SU-DHL-6 (cell line): ENCODE results near the gene ATP8A2.

ENCODE experiments used
- H2AFZ ChIP-seq: fragments of 200-600 bp; sonication (generic); 2 replicates; pipeline ENCODE4 v1.6.1; 2014; ENCODE audit warnings: low read depth, mild to moderate bottlenecking, moderate library complexity, mixed read lengths, antibody characterized with exemption, low read length; ENCODE audit not compliant: severe bottlenecking
- H3F3A ChIP-seq: fragments of 200-600 bp; shearing (Covaris generic); 2 replicates; pipeline ENCODE4 v1.6.0; 2016; ENCODE audit warnings: antibody characterized with exemption, mild to moderate bottlenecking; ENCODE audit not compliant: insufficient read depth
- H3K27ac ChIP-seq: fragments of 200-600 bp; sonication (generic); 2 replicates; pipeline ENCODE4 v1.5.1; 2016; ENCODE audit warnings: low read depth, mild to moderate bottlenecking, low read length, moderate library complexity, mixed read lengths
- H3K27me3 ChIP-seq: fragments of 200-600 bp; sonication (generic), shearing (Covaris generic); 2 replicates; pipeline ENCODE4 v1.6.0; 2014; ENCODE audit warnings: mild to moderate bottlenecking, low read length
- H3K36me3 ChIP-seq: fragments of 200-600 bp; sonication (generic); 2 replicates; pipeline ENCODE4 v1.6.1; 2014; ENCODE audit warnings: mild to moderate bottlenecking, low read length, mixed read lengths
- H3K4me2 ChIP-seq: fragments of 300-600, 200-600 bp; shearing (Covaris generic), sonication (generic); 2 replicates; pipeline ENCODE4 v1.6.0; 2014; ENCODE audit warnings: low read length, low read depth, mild to moderate bottlenecking; ENCODE audit not compliant: poor library complexity, severe bottlenecking
- H3K4me3 ChIP-seq: fragments of 200-600 bp; sonication (generic); 2 replicates; pipeline ENCODE4 v1.5.1; 2014; ENCODE audit warnings: antibody characterized with exemption, low read length, mild to moderate bottlenecking, mixed read lengths; ENCODE audit not compliant: insufficient read depth, poor library complexity, severe bottlenecking
- H3K79me2 ChIP-seq: fragments of 200-600 bp; sonication (generic); 2 replicates; pipeline ENCODE4 v1.6.1; 2014; ENCODE audit warnings: mild to moderate bottlenecking, low read length, moderate library complexity; ENCODE audit not compliant: insufficient read depth
- H3K9ac ChIP-seq: fragments of 200-600 bp; sonication (generic); 2 replicates; pipeline ENCODE4 v1.7.0; 2014; ENCODE audit warnings: mild to moderate bottlenecking, low read length
- H3K9me2 ChIP-seq: fragments of 200-600 bp; sonication (generic); replicated peaks from 2 replicates; pipeline ENCODE4 v1.6.1; 2014; ENCODE audit warnings: low read length; ENCODE audit not compliant: insufficient read depth
- H3K9me3 ChIP-seq: fragments of 200-600 bp; sonication (generic); 2 replicates; pipeline ENCODE4 v1.6.1; 2014; ENCODE audit warnings: low read length, mixed read lengths; ENCODE audit not compliant: insufficient read depth
- H4K20me1 ChIP-seq: fragments of 200-600 bp; sonication (generic); 2 replicates; pipeline ENCODE4 v1.6.1; 2014; ENCODE audit warnings: low read depth, mild to moderate bottlenecking, antibody characterized with exemption, low read length, moderate library complexity, mixed read lengths
- EZH2phosphoT487 ChIP-seq: fragments of 200-600 bp; sonication (generic), shearing (Covaris generic); conservative IDR thresholded peaks from 2 replicates; pipeline ENCODE4 v1.6.1; 2018; ENCODE audit warnings: mild to moderate bottlenecking, antibody characterized with exemption, low read length, moderate library complexity, mixed read lengths
- TF ChIP-seq, protein P1 (sequence below): fragments of 200-600 bp; sonication (generic); IDR thresholded peaks from one replicate; pipeline ENCODE4 v1.5.1; 2017; ENCODE audit warnings: antibody characterized with exemption, mild to moderate bottlenecking, low read length, moderate library complexity; ENCODE audit not compliant: insufficient read depth, poor library complexity, severe bottlenecking

The ATP8A2 gene

DNA sequence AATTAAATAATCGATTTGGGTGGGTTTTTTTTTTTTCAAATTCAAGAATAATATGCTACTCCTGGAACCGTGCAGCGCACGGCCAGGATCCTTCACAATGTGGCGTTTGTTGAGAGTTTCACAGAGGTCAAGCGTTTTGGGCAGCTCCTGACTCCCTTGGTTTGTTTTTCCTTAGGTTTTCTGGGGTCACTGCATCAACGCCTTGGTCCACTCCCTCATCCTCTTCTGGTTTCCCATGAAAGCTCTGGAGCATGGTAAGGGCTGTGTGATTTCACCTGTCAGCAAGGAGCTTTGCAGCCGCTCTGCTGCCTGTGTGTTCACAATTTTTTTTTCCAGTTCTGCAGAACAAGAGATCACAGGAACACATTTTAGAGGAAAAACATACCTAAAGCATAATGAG, 467.6 kb downstream of the ATP8A2 start:
- Histone ChIP-seq H3K79me2 (no peaks in the 10 kb centered on the region), H3K9me3 (no peaks in the 10 kb centered on the region), H3K9ac (no peak overlapping the region), H3K27me3 (no peaks in the 10 kb centered on the region), H3K36me3 (no peaks in the 10 kb centered on the region), H4K20me1 (no peaks in the 10 kb centered on the region), H3K4me2 (no peak overlapping the region), H3K9me2 (no peaks in the 10 kb centered on the region), H2AFZ (no peak overlapping the region), H3K27ac (no peak overlapping the region), H3F3A (no peaks in the 10 kb centered on the region), H3K4me3 (no peak overlapping the region)
- no peak for TF ChIP-seq EZH2phosphoT487
- TF ChIP-seq, protein P1, sequence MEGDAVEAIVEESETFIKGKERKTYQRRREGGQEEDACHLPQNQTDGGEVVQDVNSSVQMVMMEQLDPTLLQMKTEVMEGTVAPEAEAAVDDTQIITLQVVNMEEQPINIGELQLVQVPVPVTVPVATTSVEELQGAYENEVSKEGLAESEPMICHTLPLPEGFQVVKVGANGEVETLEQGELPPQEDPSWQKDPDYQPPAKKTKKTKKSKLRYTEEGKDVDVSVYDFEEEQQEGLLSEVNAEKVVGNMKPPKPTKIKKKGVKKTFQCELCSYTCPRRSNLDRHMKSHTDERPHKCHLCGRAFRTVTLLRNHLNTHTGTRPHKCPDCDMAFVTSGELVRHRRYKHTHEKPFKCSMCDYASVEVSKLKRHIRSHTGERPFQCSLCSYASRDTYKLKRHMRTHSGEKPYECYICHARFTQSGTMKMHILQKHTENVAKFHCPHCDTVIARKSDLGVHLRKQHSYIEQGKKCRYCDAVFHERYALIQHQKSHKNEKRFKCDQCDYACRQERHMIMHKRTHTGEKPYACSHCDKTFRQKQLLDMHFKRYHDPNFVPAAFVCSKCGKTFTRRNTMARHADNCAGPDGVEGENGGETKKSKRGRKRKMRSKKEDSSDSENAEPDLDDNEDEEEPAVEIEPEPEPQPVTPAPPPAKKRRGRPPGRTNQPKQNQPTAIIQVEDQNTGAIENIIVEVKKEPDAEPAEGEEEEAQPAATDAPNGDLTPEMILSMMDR: no peak

DNA sequence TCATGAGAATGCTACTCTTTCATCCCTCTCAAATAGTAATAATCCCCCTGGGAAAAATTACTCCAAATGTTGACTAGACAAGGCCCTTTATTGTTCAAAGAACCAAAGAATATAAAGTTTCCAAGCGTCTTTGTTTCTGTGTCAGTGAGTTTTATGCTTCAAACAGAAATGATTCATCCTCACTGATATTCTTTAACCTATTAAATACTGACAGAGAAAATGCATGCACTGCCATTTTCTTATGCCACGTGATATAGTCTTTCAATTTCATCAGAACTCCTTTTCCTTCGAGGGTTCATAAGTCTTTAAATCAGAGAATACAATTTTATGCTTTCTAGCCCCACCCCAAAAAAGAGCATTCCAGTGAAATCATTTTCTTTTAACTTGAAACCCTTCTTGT, 468.5 kb downstream of the ATP8A2 start:
- Histone ChIP-seq H3K27me3 (no peaks in the 10 kb centered on the region), H3K36me3 (no peaks in the 10 kb centered on the region), H3K4me2 (no peak overlapping the region), H3K9ac (no peak overlapping the region), H4K20me1 (no peaks in the 10 kb centered on the region), H3K79me2 (no peaks in the 10 kb centered on the region), H3K9me3 (no peaks in the 10 kb centered on the region), H3F3A (no peaks in the 10 kb centered on the region), H3K27ac (no peak overlapping the region), H3K4me3 (no peak overlapping the region), H2AFZ (no peak overlapping the region), H3K9me2 (no peaks in the 10 kb centered on the region)
- TF ChIP-seq, protein P1: no peak
- TF ChIP-seq EZH2phosphoT487: no peak

DNA sequence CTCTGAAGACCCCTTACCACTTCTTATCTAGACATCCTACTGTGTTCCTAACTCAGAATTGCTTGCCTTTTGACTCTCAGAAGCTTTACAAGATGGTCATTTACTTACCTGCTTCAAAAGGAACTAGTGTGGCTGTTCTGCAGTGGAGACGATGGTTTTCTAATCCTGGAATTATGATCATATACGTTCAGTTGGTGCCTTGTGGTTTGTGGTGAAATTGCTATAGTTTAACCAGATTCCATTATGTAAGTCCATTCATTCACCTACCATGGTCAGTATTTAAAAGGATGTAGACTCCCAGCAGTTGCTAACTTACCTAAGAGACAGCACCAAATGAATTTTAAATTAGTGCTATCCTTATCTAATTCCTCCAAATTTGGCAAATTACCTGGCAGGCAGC, 469.2 kb downstream of the ATP8A2 start:
- Histone ChIP-seq H3K27me3 (no peaks in the 10 kb centered on the region), H3K4me3 (no peak overlapping the region), H2AFZ (no peak overlapping the region), H3K4me2 (no peak overlapping the region), H3K79me2 (no peaks in the 10 kb centered on the region), H3F3A (no peaks in the 10 kb centered on the region), H3K27ac (no peak overlapping the region), H3K9ac (no peak overlapping the region), H3K36me3 (no peaks in the 10 kb centered on the region), H4K20me1 (no peaks in the 10 kb centered on the region), H3K9me2 (no peaks in the 10 kb centered on the region), H3K9me3 (no peaks in the 10 kb centered on the region)
- TF ChIP-seq, protein P1: no peak
- no peak for TF ChIP-seq EZH2phosphoT487
